Measurements from ENCODE around the gene LAMB4. TPM values are rescaled to one million over a fixed set of nuclear protein-coding genes. Genes with fewer than 3 reads are reported as not detected.

Gene LAMB4
- total and polyA plus RNA-seq, 4 donors: 0.24 TPM; not detected in 3

DNA sequence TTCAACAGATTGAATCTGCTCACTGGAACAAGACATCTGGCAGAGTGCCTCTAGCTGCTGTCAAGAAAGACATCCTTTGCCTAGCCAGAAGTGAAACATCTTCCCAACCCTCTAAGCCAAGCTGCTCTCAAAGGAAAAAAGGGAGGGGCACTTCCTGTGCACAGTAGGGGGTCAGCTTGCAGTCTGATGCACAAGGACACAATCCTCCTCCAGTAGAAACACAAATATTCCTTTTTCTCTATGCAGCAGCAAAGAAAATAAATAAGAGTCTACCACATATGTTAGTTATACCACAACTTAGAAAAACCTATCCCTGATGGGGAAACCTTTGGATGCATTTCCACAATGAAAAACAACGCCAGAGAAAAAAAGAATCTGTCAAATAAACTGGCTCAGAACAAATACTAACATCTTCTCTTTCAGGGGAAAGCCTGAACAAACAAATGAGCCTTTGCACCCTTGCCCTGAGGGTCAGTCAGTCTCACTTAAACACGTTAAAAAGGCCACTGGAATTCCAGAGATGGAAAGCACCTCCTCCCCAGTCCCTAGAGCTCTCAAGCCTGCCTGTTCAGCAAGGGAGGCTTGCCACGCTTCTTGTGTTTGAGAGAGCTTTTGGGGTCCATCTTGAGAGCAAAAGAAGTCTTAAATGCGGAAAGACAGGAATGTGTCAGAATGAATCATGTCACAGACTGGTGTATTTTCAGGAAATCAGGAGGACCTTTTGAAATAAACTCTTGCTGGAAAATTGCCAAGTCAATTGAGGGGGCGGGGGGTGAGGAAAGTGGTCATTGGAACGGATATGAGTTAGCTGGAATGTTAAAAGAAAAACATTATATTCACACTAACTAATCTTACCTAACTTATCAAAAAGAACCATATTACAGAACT is 134.7 kb downstream of the LAMB4 start:
- WGBS, 2 donors: 7 to 14% methylated on average over 6 of the region's 6 CpGs
- ATAC-seq (ENCODE audit: low FRiP score) (no peak), DNase-seq (no peak)
- Histone ChIP-seq H3K4me1 (ENCODE audit: control insufficient read depth in 1 of 2, insufficient read depth in 2 of 2, low read length in 2 of 2) (peaks cover 0 to 4% of the 10 kb centered on the region in 2 donors), H3K36me3 (ENCODE audit: control insufficient read depth in 1 of 2, insufficient read depth in 2 of 2, low read length in 1 of 2) (peaks cover 0 to 3% of the 10 kb centered on the region in 2 donors), H3K27me3 (ENCODE audit: control insufficient read depth in 1 of 2, insufficient read depth in 2 of 2, low read length in 1 of 2) (no peaks in the 10 kb centered on the region), H3K4me3 (ENCODE audit: low read length in 2 of 2) (no peak overlapping the region), H3K9me3 (ENCODE audit: control insufficient read depth, low read length) (no peaks in the 10 kb centered on the region), H3K27ac (ENCODE audit: low read depth in 1 of 2, low read length in 2 of 2) (peak overlapping the region in 1 of 2 donors; percentile 8)
- intact Hi-C loops (cut with DNase I): no loop called here

DNA sequence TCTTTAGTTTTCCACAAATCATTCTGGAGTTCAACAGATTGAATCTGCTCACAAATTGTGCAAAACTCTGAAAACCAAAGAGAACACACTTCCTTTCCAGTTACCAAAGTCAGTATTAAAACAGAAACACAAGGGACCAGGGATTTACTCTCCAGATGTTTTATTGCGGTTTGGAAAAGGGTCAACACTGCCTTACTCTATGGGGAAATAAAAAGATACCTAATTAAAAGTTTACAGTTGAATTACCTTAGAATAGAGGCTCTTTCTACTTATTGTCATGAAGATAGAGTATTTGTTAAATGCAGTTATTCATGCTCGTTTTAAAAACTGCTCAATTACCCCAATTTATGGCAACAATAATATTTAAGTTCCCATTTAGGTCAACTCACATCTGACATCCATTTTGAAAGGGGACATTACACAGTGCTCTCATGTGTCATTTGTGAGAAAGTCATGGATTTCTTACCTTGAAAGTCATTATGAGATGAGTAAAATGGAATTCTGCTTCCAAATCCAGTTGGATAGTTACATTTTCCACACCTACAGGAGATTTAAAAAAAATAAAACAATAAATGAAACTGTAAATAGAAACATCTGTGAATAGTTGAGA is 135.6 kb downstream of the LAMB4 start:
- no peak overlapping the region for H3K4me3 ChIP-seq (ENCODE audit: low read length in 2 of 2)
- H3K27ac ChIP-seq (ENCODE audit: low read depth in 1 of 2, low read length in 2 of 2): no peak overlapping the region
- intact Hi-C loops (cut with DNase I): no loop called here
- H3K36me3 ChIP-seq (ENCODE audit: control insufficient read depth in 1 of 2, insufficient read depth in 2 of 2, low read length in 1 of 2): peaks cover 0 to 3% of the 10 kb centered on the region in 2 donors
- ATAC-seq (ENCODE audit: low FRiP score): no peak
- WGBS, 2 donors: 48 to 58% methylated on average over 2 of the region's 2 CpGs
- peaks cover 0 to 4% of the 10 kb centered on the region in 2 donors for H3K4me1 ChIP-seq (ENCODE audit: control insufficient read depth in 1 of 2, insufficient read depth in 2 of 2, low read length in 2 of 2)
- no peaks in the 10 kb centered on the region for H3K27me3 ChIP-seq (ENCODE audit: control insufficient read depth in 1 of 2, insufficient read depth in 2 of 2, low read length in 1 of 2)
- H3K9me3 ChIP-seq (ENCODE audit: control insufficient read depth, low read length): no peaks in the 10 kb centered on the region
- no peak for DNase-seq

DNA sequence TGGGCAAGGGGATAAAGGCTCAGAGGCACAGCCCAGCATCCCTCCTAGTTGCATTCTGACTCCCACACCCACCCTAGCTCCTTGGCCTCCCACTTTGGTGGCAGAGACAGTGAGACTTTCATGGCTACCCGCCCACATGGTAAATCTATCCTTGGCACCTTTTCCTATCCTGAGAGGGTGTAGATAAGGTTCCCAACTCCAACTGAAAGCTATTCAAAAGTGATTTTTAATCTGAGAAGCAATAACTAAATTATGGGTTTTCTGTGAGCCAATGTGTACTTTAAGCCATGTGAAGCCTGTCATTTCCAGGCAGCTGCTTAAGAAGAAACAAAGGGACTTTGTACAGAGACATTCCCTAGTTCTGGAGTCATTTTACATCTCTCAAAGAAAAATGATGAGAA is 136.3 kb downstream of the LAMB4 start:
- ATAC-seq (ENCODE audit: low FRiP score) (no peak), DNase-seq (no peak)
- H3K4me3 ChIP-seq (ENCODE audit: low read length in 2 of 2): no peak overlapping the region
- WGBS, 2 donors: 13 to 52% methylated on average over 1 of the region's 1 CpG
- H3K4me1 ChIP-seq (ENCODE audit: control insufficient read depth in 1 of 2, insufficient read depth in 2 of 2, low read length in 2 of 2): peaks cover 0 to 4% of the 10 kb centered on the region in 2 donors
- peak overlapping the region in 1 of 2 donors; percentile 8 for H3K27ac ChIP-seq (ENCODE audit: low read depth in 1 of 2, low read length in 2 of 2)
- no peaks in the 10 kb centered on the region for H3K27me3 ChIP-seq (ENCODE audit: control insufficient read depth in 1 of 2, insufficient read depth in 2 of 2, low read length in 1 of 2)
- intact Hi-C loops (cut with DNase I): no loop called here
- H3K36me3 ChIP-seq (ENCODE audit: control insufficient read depth in 1 of 2, insufficient read depth in 2 of 2, low read length in 1 of 2): peaks cover 0 to 3% of the 10 kb centered on the region in 2 donors
- H3K9me3 ChIP-seq (ENCODE audit: control insufficient read depth, low read length): no peaks in the 10 kb centered on the region

DNA sequence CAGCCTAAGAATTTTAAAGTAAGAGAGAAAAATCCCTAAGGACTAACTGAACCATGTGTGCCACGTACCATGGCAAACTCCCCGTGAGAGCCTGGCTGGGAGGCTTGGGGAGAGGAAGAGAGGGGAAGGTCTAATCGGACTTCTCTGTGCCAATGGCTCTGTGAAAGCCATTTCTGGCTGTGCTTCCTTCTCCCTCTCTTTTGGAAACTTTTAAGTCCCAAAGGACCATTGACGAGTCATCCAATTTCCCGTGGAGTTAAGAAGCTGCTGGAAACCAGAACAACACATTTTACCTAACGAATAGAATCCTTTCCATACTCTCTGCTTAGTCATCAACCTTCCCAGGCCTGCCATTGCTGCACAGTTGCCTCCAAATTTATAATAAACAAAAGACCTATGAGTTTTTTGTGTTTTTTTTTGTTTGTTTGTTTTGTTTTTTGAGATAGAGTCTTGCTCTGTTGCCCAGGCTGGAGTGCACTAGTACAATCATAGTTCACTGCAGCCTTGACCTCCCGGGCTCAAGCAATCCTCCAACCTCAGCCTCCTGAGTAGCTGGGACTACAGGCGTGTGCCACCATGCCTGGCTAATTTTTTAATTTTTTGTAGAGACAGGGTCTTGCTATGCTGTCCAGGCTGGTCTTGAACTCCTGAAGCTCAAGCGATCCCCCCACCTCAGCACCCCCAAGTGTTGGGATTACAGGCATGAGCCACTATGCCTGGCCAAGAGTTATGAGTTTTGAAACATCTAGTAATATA is 140.4 kb downstream of the LAMB4 start:
- Histone ChIP-seq H3K27ac (ENCODE audit: low read depth in 1 of 2, low read length in 2 of 2) (peak overlapping the region; percentile 23 to 96), H3K4me1 (ENCODE audit: control insufficient read depth in 1 of 2, insufficient read depth in 2 of 2, low read length in 2 of 2) (no peaks in the 10 kb centered on the region), H3K4me3 (ENCODE audit: low read length in 2 of 2) (no peak overlapping the region), H3K36me3 (ENCODE audit: control insufficient read depth in 1 of 2, insufficient read depth in 2 of 2, low read length in 1 of 2) (peaks cover 0 to 3% of the 10 kb centered on the region in 2 donors), H3K9me3 (ENCODE audit: control insufficient read depth, low read length) (no peaks in the 10 kb centered on the region), H3K27me3 (ENCODE audit: control insufficient read depth in 1 of 2, insufficient read depth in 2 of 2, low read length in 1 of 2) (no peaks in the 10 kb centered on the region)
- ATAC-seq (ENCODE audit: low FRiP score) (peak; percentile 72), DNase-seq (peak in 1 of 2 donors; percentile 72)
- 32 to 39% methylated on average over 9 of the region's 9 CpGs for WGBS, 2 donors
- intact Hi-C loops (cut with DNase I): no loop called here

DNA sequence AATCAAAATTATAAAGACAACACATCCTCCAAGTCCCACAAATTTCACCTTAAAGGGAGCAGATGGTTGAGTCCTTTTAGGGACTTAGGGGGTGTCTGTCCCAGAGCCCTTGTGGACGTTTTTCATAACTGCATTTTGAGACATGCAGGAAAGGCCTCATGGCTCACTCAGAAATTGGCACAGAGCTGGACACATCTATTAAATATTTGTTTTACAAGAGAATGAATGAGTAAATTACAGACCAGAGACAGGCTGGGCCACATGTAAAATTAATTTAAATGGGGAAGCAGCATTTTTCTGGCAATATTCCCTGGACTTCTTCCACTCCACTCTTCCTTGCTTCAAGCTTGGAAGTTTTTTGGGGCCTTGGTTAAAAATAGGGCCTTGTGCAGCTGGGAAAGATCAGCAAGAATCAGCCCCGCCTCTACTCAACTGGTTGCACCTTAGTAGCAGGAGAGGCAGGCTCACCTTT is 147.2 kb downstream of the LAMB4 start:
- Histone ChIP-seq H3K36me3 (ENCODE audit: control insufficient read depth in 1 of 2, insufficient read depth in 2 of 2, low read length in 1 of 2) (no peaks in the 10 kb centered on the region), H3K4me3 (ENCODE audit: low read length in 2 of 2) (no peak overlapping the region), H3K9me3 (ENCODE audit: control insufficient read depth, low read length) (no peaks in the 10 kb centered on the region), H3K27me3 (ENCODE audit: control insufficient read depth in 1 of 2, insufficient read depth in 2 of 2, low read length in 1 of 2) (no peaks in the 10 kb centered on the region), H3K27ac (ENCODE audit: low read depth in 1 of 2, low read length in 2 of 2) (no peak overlapping the region), H3K4me1 (ENCODE audit: control insufficient read depth in 1 of 2, insufficient read depth in 2 of 2, low read length in 2 of 2) (peaks cover 0 to 5% of the 10 kb centered on the region in 2 donors)
- ATAC-seq (ENCODE audit: low FRiP score) (no peak), DNase-seq (no peak)
- 7 to 13% methylated on average over 2 of the region's 2 CpGs for WGBS, 2 donors
- intact Hi-C loops (cut with DNase I): no loop called here

DNA sequence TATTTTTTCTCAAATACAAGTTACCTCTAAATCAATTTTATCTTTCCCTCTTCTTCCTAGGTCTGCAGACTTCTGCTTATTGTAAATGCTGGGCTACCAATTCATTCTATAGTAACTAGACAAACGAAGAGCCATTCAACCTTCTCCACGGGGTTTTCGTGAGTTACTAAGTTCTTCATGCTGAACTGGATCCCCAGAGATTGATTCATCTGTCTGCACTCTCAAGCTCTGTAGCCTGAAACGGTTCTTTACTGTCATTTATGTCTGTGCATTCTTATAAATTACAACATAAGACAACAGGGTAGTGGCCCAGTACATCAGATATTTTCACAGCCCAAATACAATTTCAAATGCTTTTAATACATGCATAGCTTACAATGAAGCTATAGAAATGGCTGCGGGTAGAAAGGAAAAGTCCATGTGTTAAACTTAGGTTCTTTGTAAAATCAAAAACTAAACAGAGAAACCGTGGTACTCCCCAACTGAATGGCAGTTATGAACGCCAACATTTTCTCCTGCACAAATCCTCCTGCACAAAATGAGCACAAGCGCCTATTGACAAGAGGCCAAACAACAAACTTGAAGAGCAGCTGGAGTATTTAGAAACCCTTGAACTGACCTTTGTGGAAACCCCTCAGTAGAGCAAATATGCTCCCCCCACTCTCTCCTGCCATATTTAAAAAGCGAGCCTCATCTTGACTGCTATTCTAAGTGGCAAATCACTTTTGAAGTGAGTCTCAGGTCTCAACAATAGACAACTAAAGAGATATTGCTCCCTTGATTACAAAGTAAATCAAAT is 147.9 kb downstream of the LAMB4 start:
- no peak for DNase-seq
- H3K27ac ChIP-seq (ENCODE audit: low read depth in 1 of 2, low read length in 2 of 2): no peak overlapping the region

DNA sequence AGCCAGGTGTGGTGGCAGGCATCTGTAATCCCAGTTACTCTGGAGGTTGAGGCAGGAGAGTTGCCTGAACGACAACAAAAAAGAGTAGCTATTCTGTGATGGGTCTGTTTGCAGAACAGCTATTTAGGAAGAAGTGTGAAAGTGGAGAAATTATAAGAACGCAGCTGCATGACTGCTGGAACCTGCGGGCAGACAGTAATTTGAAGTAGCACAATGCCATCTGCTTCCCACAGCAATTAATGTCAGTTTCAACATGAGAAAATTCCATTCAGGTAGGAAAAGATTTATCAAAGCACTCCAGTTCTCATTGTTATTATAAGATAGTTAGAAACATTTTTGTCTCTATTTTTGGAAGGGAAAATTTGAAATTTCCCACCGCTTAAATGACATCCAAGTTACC is 148.7 kb downstream of the LAMB4 start:
- Histone ChIP-seq H3K4me1 (ENCODE audit: control insufficient read depth in 1 of 2, insufficient read depth in 2 of 2, low read length in 2 of 2) (peaks cover 0 to 5% of the 10 kb centered on the region in 2 donors), H3K4me3 (ENCODE audit: low read length in 2 of 2) (no peak overlapping the region), H3K27me3 (ENCODE audit: control insufficient read depth in 1 of 2, insufficient read depth in 2 of 2, low read length in 1 of 2) (no peaks in the 10 kb centered on the region), H3K36me3 (ENCODE audit: control insufficient read depth in 1 of 2, insufficient read depth in 2 of 2, low read length in 1 of 2) (peaks cover 0 to 5% of the 10 kb centered on the region in 2 donors), H3K9me3 (ENCODE audit: control insufficient read depth, low read length) (no peaks in the 10 kb centered on the region), H3K27ac (ENCODE audit: low read depth in 1 of 2, low read length in 2 of 2) (no peak overlapping the region)
- ATAC-seq (ENCODE audit: low FRiP score) (no peak), DNase-seq (no peak)
- intact Hi-C loops (cut with DNase I): no loop called here
- 26 to 41% methylated on average over 4 of the region's 4 CpGs for WGBS, 2 donors

More for the DNA sequence above, 147.9 kb downstream of the LAMB4 start:
- Histone ChIP-seq H3K4me3 (ENCODE audit: low read length in 2 of 2) (no peak overlapping the region), H3K9me3 (ENCODE audit: control insufficient read depth, low read length) (no peaks in the 10 kb centered on the region), H3K27me3 (ENCODE audit: control insufficient read depth in 1 of 2, insufficient read depth in 2 of 2, low read length in 1 of 2) (no peaks in the 10 kb centered on the region), H3K36me3 (ENCODE audit: control insufficient read depth in 1 of 2, insufficient read depth in 2 of 2, low read length in 1 of 2) (peaks cover 0 to 5% of the 10 kb centered on the region in 2 donors), H3K4me1 (ENCODE audit: control insufficient read depth in 1 of 2, insufficient read depth in 2 of 2, low read length in 2 of 2) (peaks cover 0 to 5% of the 10 kb centered on the region in 2 donors)
- ATAC-seq (ENCODE audit: low FRiP score): no peak
- WGBS, 2 donors: 33 to 45% methylated on average over 9 of the region's 9 CpGs
- intact Hi-C loops (cut with DNase I): no loop called here

DNA sequence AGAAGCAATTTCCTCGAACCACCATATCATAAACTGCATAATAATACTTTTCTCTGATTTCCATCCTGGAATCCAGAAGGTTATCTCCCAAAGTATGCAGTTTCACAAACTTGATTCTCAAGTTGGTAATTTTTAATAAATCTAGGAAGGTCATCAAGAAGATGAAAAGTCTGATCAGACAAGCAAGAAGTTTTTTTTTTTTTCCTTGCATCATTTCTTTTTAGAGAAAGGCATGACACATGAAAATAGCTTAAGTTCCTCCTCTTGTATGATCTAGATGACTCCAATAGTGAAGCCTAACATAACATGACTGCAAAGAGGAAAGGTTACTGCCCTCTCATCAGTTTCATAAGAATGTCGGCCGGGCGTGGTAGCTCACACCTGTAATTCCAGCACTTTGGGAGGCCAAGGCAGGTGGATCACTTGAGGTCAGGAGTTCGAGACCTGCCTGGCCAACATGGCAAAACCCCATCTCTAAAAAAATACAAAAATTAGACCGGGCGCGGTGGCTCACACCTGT is 149.4 kb downstream of the LAMB4 start:
- no peak overlapping the region for H3K4me3 ChIP-seq (ENCODE audit: low read length in 2 of 2)
- peaks cover 0 to 5% of the 10 kb centered on the region in 2 donors for H3K4me1 ChIP-seq (ENCODE audit: control insufficient read depth in 1 of 2, insufficient read depth in 2 of 2, low read length in 2 of 2)
- no peak overlapping the region for H3K27ac ChIP-seq (ENCODE audit: low read depth in 1 of 2, low read length in 2 of 2)
- no peaks in the 10 kb centered on the region for H3K9me3 ChIP-seq (ENCODE audit: control insufficient read depth, low read length)
- intact Hi-C loops (cut with DNase I): no loop called here
- peaks cover 0 to 5% of the 10 kb centered on the region in 2 donors for H3K36me3 ChIP-seq (ENCODE audit: control insufficient read depth in 1 of 2, insufficient read depth in 2 of 2, low read length in 1 of 2)
- ATAC-seq (ENCODE audit: low FRiP score) (no peak), DNase-seq (no peak)
- WGBS, 2 donors: 97% methylated on average over 8 of the region's 8 CpGs
- H3K27me3 ChIP-seq (ENCODE audit: control insufficient read depth in 1 of 2, insufficient read depth in 2 of 2, low read length in 1 of 2): no peaks in the 10 kb centered on the region

Data from aorta (tissue), 5 donors.